ENCODE results near the gene HHIPL1.

DNA sequence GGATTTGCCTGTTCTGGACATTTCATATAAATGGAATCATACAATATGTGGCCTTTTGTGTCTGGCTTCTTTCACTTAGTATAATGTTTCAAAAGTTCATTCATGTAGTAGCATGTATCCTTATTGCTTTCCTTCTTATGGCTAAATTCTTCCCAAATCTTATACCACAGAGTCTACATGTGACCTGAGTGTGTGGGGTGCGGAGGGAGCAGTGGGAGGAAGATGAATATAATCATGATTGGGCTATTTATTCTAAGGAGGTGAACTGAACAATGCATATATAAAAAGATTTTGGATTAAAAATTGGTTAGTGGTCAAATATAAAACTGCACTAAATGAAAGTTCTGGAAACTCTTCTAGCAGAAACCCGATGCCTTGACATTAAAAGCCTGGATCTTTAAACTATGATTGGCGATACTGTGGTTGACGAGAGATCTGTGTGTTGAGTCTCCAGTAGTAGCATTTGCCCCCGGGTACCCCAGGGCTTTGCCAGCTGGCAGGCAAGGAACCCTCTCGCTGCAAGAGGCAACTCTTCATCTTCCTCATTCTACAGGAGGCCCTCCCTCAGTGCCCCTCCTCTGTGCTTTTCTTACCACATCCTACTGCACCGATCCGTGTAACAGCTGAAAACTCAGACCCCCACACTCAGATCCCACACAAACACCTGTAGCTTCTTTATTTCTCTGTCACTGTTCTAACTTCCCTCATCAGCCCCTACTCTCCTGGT lies 41.8 kb downstream of the HHIPL1 start:
- TF ChIP-seq, protein P1, sequence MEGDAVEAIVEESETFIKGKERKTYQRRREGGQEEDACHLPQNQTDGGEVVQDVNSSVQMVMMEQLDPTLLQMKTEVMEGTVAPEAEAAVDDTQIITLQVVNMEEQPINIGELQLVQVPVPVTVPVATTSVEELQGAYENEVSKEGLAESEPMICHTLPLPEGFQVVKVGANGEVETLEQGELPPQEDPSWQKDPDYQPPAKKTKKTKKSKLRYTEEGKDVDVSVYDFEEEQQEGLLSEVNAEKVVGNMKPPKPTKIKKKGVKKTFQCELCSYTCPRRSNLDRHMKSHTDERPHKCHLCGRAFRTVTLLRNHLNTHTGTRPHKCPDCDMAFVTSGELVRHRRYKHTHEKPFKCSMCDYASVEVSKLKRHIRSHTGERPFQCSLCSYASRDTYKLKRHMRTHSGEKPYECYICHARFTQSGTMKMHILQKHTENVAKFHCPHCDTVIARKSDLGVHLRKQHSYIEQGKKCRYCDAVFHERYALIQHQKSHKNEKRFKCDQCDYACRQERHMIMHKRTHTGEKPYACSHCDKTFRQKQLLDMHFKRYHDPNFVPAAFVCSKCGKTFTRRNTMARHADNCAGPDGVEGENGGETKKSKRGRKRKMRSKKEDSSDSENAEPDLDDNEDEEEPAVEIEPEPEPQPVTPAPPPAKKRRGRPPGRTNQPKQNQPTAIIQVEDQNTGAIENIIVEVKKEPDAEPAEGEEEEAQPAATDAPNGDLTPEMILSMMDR (conservative IDR thresholded peaks at IDR 0.05; ENCODE audit: low read length), result 0 out of 2 replicates have a peak, but pooled peaks have one; percentile 8
- no peak for TF ChIP-seq EZH2phosphoT487 (IDR thresholded peaks at IDR 0.05; ENCODE audit: borderline replicate concordance, low read depth, low read length)
